Activated CD8-positive, alpha-beta memory T cell treated with anti-CD3 and anti-CD28 coated beads, Interleukin-2, amount 50 U/mL, for 48 hours (primary cell): Measurements from ENCODE around the gene CDH10.

Experiments used
- DNase-seq: peaks from one replicate; pipeline ENCODE4 v3.0.0-alpha.2; 2020

Gene CDH10

GRCh38 chr5:24644761-24645160 is at the start of gene CDH10:
Gene CDH10 (minus strand): TSS chr5:24644978. CDS start chr5:24593490, 51,488 bp downstream.
- no peak for DNase-seq

GRCh38 chr5:24693609-24694008 is 48.8 kb upstream of the CDH10 start:
- DNase-seq, result no peak

DNA sequence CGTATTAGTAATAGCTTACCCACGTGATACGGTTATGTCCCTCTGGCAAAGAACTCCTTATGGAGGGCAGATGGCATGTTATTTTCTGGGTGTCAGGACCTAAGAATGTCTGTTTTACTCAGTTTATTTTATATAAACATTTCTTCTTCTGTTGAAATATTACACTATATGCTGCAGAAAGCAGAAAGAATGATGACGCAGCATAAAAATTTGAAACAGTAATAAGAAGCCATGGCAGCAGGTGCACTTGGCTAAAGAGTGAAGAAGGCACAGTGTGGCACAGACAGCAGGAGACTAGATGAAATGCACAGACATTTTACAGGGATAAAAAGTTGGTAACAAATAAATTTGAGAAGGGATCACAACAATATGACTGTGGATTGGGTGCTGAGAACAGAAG is 46.3 kb upstream of the CDH10 start:
- DNase-seq, result no peak

DNA sequence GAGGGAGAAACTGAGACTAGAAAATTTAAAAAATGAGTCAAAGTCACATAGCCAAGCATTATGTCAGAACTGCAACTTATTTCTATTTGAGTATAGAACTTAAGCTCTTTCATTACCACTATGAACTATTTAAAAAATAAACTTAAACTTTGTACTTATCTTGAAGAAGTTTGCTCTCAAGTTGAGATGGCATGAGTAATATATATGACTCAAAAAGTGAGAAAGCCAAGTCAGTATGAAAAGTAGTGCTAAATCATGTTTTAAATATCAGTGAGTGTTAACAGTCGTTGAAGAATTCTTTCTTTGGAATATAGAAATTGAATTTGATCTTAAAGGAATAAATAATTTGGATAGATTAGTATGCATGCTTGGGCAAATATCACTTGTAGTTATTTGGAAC is 36.3 kb upstream of the CDH10 start:
- DNase-seq, result no peak

- no peak for DNase-seq
Observed at GRCh38 chr5:24668050-24668449, 23.3 kb upstream of the CDH10 start.

GRCh38 chr5:24649531-24649930 is 4.8 kb upstream of the CDH10 start:
- DNase-seq, result no peak

GRCh38 chr5:24646915-24647314 is 2.1 kb upstream of the CDH10 start:
- DNase-seq, result no peak

DNA sequence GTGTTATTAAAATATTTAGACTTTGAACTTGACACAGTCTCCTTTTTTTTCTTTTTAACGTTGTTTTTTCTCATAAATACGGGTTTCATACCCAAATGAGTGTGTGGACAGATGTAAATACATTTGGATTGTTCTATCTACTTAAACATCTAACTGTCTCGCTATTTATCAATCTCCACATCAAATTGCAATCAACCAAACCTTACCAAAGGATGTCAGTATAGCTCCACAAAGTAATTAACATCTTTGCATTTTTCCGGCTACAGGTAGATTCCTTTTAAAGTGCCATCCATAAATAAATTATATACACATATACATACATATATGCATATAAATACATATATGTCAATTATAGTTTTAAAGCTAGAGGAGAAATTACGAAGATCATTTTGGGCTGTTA is 705 bp upstream of the CDH10 start:
- no peak for DNase-seq

DNA sequence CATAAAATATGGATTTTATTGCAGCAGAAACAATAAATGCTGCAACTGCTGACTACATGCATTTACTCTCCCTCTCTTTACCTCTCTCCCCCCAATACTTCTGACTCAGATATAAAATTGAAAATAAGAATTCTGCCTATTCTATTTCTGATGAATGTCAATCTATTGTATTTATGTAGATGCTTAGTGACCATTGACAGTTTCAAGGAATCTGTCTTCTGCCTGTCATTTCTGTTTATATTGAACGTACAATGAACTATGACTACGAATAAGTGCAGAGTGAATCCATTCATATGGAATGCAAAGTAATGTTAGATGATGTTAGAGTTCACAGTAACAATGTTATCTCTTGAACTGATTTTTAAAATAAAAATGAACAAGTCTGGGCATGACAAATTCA is 898 bp downstream of the CDH10 start:
- no peak for DNase-seq

DNA sequence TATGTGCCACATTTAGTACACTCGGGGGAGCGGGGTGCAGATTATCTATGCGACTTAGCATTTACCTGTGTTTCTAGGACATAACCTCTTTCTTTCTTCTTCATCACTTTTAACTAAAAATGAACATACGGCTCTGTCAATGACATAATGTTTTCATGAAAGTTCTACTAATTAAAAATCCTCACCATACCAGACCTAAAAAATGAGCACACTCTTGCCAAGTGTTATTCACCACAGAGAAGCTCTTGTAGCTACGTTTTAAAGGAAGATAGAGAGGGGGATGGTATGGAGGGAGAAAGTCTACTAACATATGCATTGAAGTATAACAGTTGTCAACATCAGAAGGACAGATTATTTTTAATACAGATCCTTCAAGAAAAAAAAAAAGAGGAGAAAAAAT is 1.6 kb downstream of the CDH10 start:
- no peak for DNase-seq

- DNase-seq, result no peak
Observed at GRCh38 chr5:24642022-24642421, 2.8 kb downstream of the CDH10 start.

DNA sequence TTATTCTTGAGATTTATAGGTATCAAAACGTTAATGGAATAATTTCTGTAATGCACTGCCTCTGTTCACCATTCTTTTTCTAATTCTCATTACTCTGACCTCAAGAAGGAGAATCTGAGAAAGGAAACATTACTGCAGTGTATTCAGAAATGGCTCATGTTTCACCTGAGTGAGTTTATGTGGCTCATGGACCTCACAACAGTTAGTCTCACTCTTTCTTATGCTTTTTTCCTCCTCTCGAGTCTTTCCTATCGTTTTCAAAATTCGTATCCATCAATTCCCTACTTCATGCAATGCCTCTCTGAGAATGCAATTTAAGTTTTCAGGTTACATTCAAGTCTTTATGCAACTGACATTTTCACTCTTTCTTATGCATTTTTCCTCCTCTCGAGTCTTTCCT is 9.6 kb downstream of the CDH10 start:
- DNase-seq, result no peak

DNA sequence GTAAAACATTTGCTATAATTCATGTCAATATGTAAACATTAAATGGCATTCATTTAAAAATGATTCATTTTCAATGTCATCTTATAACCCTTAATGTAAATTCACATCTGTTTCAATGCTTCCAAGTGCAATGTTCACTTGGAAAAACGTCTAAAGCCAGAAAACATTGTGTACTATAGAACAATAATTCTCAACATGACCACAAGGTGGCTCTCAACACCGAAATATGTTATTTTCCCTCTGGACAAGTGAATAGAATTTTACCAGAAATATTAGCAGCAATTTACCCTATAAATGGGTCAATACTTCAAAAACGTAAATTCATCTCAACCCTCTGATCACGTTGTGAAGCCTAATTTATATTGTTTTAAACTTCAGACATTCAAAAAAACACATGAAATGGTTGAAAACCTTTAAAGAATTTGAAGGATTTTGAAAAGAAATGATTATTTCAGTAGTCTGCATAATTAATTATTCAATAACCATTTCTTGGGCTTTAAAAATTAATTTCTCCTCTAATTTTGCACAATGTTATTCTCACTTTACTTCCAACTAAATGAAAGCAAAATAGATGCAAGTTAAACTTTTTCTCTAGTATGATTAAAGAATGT is 11.0 kb downstream of the CDH10 start:
- no peak for DNase-seq

DNA sequence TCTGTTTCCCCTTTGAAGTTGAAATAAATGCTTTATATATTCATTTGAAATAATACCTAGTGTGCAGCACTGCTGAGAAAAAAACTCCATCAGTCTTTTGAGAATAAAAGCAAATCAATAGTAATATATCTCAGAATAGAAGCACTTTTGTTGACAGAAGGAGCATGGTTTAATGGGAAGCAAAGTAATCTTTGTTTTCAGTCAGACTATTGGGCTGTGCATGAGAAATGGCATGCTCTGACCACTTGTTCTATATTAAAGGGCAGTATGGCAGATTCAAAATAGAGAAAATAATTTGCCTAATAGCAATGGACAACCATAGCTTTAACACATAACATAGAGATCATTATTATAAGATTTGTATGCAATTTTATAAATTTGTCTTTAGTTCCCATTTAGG is 12.4 kb downstream of the CDH10 start:
- no peak for DNase-seq

GRCh38 chr5:24630918-24631317 is 13.9 kb downstream of the CDH10 start:
- DNase-seq, result no peak

- no peak for DNase-seq
Observed at GRCh38 chr5:24629798-24630197, 15.0 kb downstream of the CDH10 start.

- DNase-seq, result no peak
Observed at GRCh38 chr5:24624872-24625271, 19.9 kb downstream of the CDH10 start.

DNA sequence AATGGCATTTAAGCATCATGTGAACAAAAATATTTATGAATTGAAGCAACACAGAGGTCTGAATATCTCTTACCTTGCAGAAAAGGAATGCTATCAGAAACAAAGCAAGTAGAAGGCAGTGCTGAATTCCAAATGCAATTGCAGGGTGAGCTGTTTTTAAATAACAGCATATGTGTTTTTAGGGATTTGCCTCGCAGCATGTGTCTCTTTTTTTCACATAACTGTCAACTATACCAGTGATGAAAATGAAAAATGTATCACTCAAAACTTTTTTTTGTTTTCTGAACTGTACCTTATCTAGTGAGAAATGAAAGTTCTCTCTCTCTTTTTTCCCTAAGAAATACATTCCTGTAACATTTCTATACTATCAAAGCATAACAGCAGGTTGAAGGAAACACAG is 21.2 kb downstream of the CDH10 start:
- no peak for DNase-seq

DNA sequence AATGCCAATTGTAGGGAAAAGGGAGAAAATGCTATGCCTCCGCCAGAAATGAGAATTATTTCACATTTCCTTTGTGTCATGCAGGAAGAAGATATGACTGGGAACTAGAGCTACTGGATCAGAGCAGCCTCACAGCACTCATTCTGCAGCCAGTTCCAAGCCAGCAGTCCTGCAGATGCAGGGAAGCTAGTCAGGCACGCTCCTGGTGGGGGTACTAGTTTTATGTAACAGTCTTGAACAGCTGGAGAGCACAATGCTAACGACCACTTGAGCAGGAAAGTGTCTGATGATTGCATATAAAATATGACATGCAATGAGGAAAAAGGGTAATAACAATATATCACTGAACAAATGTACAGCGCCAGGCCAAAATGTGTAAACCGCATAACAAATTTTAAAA is 21.7 kb downstream of the CDH10 start:
- DNase-seq, result no peak

DNA sequence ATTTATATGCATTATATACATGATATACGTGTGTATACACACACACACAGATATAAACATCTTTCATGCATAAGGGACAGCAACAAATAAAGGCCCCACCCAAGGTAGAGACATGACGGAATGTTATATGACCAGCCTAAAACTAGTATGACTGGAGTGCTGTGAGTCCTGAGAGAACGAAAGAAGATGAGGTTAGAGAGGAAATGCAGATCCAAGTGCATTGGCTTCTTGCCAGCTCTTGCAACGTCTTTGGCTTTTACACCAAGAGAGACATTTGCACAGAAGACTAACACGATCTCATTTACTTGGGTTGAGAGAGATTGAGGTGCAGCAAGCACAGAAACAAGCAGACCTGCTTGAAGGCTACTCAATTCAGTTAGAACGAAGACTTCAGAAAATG is 23.0 kb downstream of the CDH10 start:
- DNase-seq, result no peak

GRCh38 chr5:24616566-24616965 is 28.2 kb downstream of the CDH10 start:
- DNase-seq, result no peak

- DNase-seq, result no peak
Observed at GRCh38 chr5:24615159-24615558, 29.6 kb downstream of the CDH10 start.

DNA sequence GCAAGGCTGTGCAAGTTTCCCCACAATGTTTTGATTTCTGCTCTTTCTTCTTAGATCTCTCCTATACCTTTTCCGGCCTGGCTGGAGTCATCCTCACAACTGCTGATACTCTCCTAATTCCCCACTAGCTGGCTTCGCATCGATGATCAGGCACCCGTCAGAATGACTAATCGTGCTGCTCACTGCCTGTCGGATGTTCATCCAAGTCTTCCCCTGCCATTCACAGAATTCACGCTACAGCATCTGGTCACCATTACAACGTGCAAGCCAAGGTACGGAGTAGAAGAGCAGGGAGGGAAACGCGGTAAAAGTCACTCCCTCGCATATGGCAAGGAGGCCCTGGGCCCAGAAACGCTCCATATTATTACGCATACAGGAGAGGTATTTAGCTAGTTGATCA is 35.1 kb downstream of the CDH10 start:
- no peak for DNase-seq

DNA sequence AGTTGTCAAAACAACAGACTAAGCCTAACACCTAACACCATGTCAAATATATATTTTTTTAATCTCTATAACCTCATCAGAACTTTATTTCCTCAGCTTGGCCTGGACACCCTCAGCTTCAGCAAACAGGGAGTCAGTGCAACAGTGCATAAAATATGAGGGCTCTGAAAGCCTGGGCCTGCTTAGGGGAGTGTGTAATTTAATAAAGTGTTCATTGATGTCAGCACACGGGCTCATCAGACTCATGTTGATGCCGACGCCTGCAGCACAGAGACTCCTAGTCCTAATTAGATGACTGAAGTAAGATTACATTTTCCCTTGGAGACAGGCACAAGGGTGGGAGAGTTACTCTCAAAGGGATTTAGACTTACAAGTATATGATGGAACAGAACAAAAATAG is 37.8 kb downstream of the CDH10 start:
- DNase-seq, result no peak

DNA sequence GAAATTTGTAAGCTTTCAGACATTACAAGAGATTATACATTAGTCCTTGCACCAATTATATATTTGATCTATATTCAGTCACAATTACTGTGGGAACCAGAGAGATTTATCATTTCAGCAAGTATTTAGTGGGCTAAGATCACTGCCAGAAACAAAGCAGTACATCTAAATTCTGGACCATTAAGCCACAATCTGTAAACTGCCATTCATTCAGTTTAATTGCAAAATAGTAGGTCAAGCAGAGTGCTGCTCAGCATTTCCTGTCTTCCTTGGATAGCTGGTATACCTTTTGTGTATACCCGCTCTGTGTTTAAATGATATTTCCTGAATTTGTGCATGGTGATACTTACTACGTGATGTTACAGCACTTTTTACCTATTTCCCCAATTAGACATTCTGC is 42.6 kb downstream of the CDH10 start:
- DNase-seq, result no peak

- DNase-seq, result no peak
Observed at GRCh38 chr5:24598956-24599355, 45.8 kb downstream of the CDH10 start.
